Measurements from ENCODE around the gene CIDEB.
"Not testable (repeated sequence)": the region's sequence is repeated elsewhere in the genome, so short reads cannot be mapped to it uniquely, and the experiment has no call there.

CIDEB gene

DNA sequence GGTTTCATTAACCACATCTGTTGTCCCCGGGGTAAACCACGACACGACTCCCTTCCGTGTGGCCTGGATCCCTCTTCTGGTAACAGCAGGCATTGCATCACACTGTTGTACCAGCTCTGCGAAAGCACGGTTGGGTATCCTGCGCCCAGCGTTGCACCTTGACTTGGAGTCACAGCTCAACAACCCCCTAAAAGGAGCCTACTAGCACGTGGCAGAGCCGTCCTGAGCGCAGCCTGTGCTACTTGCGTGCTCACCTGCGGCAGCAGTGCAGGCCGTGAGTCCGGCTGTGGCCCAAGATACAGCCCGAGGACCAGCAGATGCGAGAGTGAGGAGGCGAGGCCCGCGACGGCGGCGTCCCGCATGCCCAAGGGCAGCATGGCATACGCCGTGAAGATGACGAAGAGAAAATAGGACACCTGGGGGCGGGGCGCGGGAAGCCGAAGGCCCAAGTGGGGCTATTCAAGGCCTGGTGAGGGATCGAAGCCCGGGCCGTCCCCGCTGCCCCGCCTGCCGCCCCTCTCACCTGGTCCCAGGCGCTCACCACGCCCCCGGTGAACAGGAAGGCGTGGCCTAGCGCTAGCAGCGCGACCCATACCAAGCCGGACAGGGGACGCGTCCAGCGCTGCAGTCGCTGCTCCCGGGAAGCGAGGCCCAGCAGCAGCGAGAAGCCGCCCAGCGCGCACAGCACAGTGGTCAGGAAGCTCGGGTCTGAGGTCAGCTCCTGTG lies 24.7 kb upstream of the CIDEB start:
- DNase-seq (ENCODE audit: low read depth), result peak; percentile 73

- no peak for DNase-seq (ENCODE audit: low read depth)
Observed at GRCh38 chr14:24331731-24332267, 24.0 kb upstream of the CIDEB start.

GRCh38 chr14:24330973-24331674 lies 23.3 kb upstream of the CIDEB start:
- no peak for DNase-seq (ENCODE audit: low read depth)

GRCh38 chr14:24329736-24330135 lies 22.0 kb upstream of the CIDEB start:
- peak; percentile 39 for DNase-seq (ENCODE audit: low read depth)

- DNase-seq (ENCODE audit: low read depth), result no peak
Observed at GRCh38 chr14:24329073-24329663, 21.4 kb upstream of the CIDEB start.

DNA sequence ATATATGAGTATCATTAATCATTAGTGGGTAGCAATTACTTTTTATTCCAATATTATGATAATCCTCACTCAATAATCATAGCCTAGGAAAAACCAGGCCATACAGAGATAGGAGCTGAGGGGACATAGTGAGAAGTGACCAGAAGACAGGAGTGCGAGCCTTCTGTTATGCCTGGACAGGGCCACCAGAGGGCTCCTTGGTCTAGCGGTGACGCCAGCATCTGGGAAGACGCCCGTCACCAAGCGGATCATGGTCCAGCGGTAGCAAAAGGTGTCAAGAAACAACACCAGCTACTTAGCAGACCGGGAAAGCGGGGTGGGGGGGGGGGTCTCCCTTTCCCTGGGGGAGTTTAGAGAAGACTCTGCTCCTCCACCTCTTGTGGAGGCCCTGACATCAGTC lies 20.1 kb upstream of the CIDEB start:
- DNase-seq (ENCODE audit: low read depth), result not testable (repeated sequence)

DNA sequence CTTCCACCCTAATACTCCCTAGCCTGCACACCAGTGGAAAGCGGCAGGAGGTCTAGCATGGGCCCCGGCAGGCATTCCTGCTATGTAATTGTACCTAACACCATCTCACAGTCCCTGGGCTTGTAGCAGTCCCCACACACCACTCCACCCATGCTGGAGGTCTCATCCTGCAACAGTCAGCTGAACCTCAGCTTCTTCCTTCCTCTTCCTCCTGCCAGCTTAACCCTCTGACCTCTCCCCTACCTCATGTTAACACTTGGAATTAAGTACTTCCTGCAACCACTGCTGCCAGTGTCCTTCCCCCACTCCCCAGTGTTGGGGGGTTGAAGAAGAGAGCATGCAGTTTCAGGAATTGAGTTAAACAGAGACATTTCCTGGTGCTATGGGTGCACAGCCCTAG lies 19.5 kb upstream of the CIDEB start:
- no peak for DNase-seq (ENCODE audit: low read depth)

DNA sequence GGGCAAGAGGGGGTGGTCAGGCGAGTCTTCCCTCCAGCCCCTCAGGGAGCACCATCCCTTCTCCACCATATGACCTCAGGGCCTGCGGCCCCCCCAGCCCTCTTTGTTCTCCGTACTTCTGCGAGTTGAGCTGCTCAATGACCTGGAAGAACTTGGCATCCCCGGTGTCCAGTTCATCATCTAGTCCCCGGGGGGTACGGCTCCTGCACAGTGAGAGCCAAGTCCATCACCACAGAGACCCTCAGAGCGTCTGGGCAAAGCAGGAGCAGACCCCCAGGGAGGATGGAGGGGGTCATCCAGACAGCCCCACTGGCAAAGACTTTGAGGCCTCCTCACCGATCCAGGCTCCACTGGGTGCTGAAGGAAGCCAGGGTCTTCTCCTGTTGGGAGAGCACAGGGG lies 18.2 kb upstream of the CIDEB start:
- DNase-seq (ENCODE audit: low read depth), result no peak

- no peak for DNase-seq (ENCODE audit: low read depth)
Observed at GRCh38 chr14:24325041-24325530, 17.3 kb upstream of the CIDEB start.

DNA sequence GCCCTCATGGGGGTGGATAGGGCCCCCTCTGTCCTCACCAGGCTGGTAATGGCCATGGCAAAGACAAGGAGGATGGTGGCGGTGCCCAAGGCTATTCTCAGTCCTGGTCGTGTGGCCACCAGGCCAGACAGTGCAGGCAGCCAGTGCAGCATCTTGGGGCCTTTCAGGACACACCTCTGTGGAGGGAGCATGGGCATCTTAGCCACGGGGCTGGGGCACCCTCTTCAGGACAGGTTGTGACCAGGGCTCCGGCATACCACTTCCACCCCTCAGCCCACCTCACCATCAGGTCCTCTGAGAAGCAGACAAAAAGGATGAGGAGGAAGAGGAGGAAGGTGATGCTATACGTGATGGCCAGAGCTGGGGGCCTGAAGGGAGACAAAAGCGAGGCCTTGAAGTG lies 16.2 kb upstream of the CIDEB start:
- DNase-seq (ENCODE audit: low read depth), result no peak

DNA sequence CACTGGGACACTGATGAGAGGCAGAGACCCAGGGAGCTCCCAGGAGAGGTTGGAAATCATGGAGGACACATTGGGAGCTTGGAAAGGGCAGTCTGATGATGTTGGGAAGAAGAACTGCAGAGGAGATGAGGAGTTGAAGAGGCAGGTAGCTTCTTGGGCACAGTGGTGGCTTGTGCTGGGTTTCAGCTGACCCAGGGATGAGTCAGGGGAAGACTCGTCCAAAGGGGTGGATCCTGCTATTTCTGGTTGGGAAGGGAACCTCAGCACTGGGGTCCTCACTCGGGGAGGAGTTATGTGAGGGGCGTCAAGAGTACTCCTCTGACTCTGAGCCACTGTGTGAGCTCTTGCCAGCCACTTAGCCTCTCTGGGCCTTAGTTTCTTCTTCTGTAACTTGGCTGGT lies 15.6 kb upstream of the CIDEB start:
- DNase-seq (ENCODE audit: low read depth), result no peak

- DNase-seq (ENCODE audit: low read depth), result no peak
Observed at GRCh38 chr14:24322672-24323071, 14.9 kb upstream of the CIDEB start.

GRCh38 chr14:24321212-24321975 lies 13.6 kb upstream of the CIDEB start:
- DNase-seq (ENCODE audit: low read depth), result no peak

DNA sequence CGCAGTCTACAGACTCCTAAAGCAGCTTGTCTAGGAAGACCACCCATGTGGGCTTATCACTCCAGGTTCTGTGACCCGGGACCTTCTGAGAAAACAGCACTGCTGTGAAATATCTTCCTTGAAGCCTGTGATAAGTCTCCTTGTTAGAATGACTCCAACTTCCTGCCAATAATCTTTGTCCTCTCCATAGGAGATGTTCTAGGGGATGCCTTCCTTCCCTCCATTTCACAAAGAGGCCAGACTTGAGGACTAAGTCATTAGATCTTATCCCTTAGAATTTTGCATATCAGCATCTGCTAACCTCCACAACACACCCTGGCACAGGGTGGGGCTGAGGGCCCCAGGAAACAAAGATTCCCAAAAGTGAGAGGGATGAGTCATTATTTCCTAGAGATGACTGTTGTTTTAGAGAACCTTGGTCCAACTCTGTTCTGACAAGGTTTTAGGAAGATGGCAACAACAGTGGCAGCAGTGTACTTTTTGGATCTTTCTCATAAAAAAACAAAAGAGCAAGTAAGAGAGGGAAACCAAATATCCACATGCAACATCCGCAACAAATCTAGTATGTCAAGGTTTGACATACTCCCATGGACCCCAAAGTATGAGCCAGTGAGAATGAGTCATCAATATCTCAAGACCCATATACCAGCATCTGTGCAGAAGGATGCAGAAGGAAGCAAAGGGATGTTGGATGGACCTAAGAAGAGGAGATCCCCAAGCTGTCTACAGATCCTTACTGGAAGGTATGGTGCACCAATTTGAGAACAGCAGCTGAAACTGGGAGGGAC lies 9.6 kb upstream of the CIDEB start:
- no peak for DNase-seq (ENCODE audit: low read depth)

GRCh38 chr14:24316597-24316950 lies 8.8 kb upstream of the CIDEB start:
- DNase-seq (ENCODE audit: low read depth), result no peak

GRCh38 chr14:24315807-24316596 lies 8.2 kb upstream of the CIDEB start:
- no peak for DNase-seq (ENCODE audit: low read depth)

DNA sequence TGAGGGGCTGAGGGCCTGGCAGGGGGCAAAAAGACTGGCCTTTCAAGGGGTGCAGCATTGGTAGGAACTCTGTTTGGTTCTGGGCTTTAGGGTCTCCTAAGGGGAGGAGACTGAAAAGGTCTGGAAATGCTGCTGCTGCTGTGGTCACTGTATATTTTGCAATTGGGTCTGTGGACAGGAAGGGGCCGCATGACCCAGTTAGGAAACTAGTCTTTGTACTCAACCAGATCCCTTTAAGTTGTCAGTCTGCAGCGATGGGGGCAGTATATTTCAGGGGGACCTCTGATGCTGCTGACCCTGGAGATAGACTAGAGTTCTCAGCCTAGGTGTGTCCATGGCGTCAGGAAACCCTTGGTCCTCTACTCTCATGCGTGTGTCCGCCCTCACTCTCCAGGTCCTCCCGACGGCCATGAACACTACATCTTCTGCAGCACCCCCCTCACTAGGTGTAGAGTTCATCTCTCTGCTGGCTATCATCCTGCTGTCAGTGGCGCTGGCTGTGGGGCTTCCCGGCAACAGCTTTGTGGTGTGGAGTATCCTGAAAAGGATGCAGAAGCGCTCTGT lies 7.5 kb upstream of the CIDEB start:
- DNase-seq (ENCODE audit: low read depth), result no peak

DNA sequence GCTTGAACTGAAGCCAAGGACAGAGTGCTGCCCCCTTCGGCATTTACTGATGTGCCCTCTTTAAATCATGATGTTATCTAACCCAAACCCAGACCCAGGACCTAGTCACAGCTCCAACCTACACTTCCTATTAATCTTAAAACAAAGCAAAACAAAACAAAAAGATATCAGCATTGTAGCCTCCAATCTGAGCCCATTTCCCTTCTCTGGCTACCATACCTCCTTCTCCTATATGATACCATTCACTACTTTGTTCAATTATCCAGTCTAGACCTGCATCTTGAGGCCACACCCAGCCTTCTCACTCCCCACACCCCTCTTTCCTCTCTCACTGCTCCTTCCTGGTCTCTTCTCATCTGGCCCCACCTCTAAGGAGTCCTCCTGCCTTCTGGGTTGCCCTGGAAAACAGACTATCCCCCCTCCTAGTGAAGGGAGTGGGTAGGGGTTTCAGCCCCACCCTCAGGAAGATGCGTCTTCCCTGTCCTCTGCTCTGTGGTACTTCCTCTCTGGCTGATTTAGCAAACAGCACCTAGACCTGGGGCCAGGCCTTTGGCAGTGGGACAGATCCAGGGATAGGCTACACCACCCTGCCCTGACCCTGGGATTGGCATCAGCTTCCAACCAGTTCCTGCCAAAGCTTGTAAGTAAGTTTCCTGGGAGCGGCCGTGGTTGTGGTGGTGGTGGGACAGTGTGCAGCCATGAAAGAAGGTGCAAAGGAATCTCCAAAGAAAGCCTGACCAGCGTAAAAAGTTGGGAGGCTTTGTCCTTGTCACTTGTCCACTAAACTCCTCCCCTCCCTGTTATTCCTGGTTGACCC lies 6.8 kb upstream of the CIDEB start:
- no peak for DNase-seq (ENCODE audit: low read depth)

DNA sequence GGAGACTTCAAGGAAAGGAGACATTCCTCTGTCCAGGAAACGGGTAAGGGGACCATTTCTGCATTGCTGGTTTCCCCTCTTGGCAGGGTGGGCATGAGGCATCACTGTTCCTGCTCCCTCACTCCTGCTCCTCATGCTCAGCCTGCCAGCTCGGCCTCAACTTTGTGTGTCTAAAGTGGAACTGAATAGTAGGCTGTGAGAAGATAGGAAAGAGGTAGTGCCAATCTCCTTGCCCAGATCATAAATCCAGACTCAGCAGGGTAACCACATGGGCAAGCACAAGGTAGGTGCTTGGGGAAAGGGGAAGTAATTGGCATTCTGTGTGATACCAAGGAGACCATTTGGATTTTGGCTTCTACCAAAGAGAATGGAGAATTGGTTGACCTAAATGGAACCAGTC lies 6.1 kb upstream of the CIDEB start:
- no peak for DNase-seq (ENCODE audit: low read depth)
